HG03135 (cell line): Measurements from ENCODE around the gene BCL2L13.

Experiments used
- ATAC-seq: cut with Tn5 transposase; IDR thresholded peaks from one replicate; pipeline ENCODE4 v1.9.1; 2021; ENCODE audit warnings: mild to moderate bottlenecking, moderate library complexity; ENCODE audit not compliant: unreplicated experiment

BCL2L13 gene

GRCh38 chr22:17726006-17726927 lies 87.7 kb downstream of the BCL2L13 start:
- ATAC-seq: no peak

GRCh38 chr22:17726928-17727897 lies 88.7 kb downstream of the BCL2L13 start:
- no peak for ATAC-seq

- no peak for ATAC-seq
Observed at GRCh38 chr22:17728786-17729185, 90.2 kb downstream of the BCL2L13 start.

- ATAC-seq: no peak
Observed at GRCh38 chr22:17729561-17729960, 91.0 kb downstream of the BCL2L13 start.

- no peak for ATAC-seq
Observed at GRCh38 chr22:17732251-17732854, 93.8 kb downstream of the BCL2L13 start.

- no peak for ATAC-seq
Observed at GRCh38 chr22:17733466-17733865, 94.9 kb downstream of the BCL2L13 start.

GRCh38 chr22:17734187-17734586 lies 95.6 kb downstream of the BCL2L13 start:
- no peak for ATAC-seq

GRCh38 chr22:17738386-17739128 lies 100.0 kb downstream of the BCL2L13 start:
- no peak for ATAC-seq

GRCh38 chr22:17739196-17739975 lies 100.8 kb downstream of the BCL2L13 start:
- ATAC-seq: no peak

- ATAC-seq: no peak
Observed at GRCh38 chr22:17741866-17742526, 103.4 kb downstream of the BCL2L13 start.

GRCh38 chr22:17742527-17742902 lies 104.0 kb downstream of the BCL2L13 start:
- ATAC-seq: no peak

- ATAC-seq: no peak
Observed at GRCh38 chr22:17743661-17744411, 105.3 kb downstream of the BCL2L13 start.

GRCh38 chr22:17744430-17744829 lies 105.9 kb downstream of the BCL2L13 start:
- no peak for ATAC-seq

GRCh38 chr22:17746916-17747315 lies 108.4 kb downstream of the BCL2L13 start:
- ATAC-seq: no peak

GRCh38 chr22:17748555-17749353 lies 110.2 kb downstream of the BCL2L13 start:
- no peak for ATAC-seq

- no peak for ATAC-seq
Observed at GRCh38 chr22:17749605-17750395, 111.2 kb downstream of the BCL2L13 start.

- no peak for ATAC-seq
Observed at GRCh38 chr22:17751596-17751995, 113.0 kb downstream of the BCL2L13 start.
